Endometrial microvascular endothelial cells (primary cell): ENCODE results near the gene SYTL1. TPM values are rescaled to one million over a fixed set of nuclear protein-coding genes. Genes with fewer than 3 reads are reported as not detected.

ENCODE experiments used
- in situ Hi-C: cut with HindIII; loops from 2 replicates; pipeline ENCODE4 v1.10.0; 2017; ENCODE audit warnings: low sequenced_read_pairs, low pct_unique_long_range_greater_than_20kb; ENCODE audit errors: inconsistent ontology term
- total RNA-seq: library from RNA; depleted of rRNA; stranded (reverse); fragments of >200 nt; gene quantifications from one replicate; pipeline ENCODE4 v1.2.3, GENCODE V29; 2015; ENCODE audit errors: inconsistent ontology term

The SYTL1 gene, protein sequence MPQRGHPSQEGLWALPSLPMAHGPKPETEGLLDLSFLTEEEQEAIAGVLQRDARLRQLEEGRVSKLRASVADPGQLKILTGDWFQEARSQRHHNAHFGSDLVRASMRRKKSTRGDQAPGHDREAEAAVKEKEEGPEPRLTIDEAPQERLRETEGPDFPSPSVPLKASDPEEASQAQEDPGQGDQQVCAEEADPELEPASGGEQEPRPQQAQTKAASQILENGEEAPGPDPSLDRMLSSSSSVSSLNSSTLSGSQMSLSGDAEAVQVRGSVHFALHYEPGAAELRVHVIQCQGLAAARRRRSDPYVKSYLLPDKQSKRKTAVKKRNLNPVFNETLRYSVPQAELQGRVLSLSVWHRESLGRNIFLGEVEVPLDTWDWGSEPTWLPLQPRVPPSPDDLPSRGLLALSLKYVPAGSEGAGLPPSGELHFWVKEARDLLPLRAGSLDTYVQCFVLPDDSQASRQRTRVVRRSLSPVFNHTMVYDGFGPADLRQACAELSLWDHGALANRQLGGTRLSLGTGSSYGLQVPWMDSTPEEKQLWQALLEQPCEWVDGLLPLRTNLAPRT
- total RNA-seq = not detected

DNA sequence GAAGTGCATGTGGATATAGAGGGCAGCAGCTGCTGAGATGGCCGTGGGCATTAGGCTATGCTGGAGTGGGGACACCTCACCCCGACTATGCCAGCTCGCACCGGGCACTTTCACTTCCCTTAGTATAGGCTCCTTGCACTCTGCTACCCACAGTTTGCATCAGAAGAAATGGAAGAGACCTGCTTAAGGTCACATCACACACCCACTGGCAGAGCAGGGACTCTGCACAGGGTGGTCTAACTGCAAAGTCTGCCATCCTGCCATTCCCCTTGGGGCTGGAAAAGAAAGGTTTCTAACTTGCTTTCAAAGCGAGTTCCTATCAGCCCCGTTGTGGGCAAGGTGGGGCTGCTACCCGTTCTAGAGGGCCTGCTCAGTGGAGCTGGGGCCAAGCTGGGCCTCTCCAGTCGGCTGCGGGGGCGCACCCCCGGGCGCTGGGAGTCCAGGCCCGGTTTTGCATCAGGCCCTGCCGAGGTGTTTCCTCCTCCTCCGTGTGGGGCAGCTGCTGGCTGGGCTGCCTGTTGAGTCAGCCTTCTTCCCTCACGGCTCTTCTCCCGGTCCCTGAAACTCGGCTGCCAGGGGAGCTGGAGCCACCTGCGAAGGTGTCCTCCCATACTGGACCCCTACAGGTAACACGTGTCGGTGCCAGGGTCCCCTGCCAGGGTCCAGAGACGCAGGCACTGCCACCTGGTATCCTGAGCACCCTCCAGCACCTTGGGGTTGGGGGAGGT lies at the start of gene SYTL1:
SYTL1 (plus strand) TSS at position 498 of the 728 bp plus-strand sequence. CDS start 3,313 bp downstream, outside the sequence.
- in situ Hi-C loops = no loop called here

DNA sequence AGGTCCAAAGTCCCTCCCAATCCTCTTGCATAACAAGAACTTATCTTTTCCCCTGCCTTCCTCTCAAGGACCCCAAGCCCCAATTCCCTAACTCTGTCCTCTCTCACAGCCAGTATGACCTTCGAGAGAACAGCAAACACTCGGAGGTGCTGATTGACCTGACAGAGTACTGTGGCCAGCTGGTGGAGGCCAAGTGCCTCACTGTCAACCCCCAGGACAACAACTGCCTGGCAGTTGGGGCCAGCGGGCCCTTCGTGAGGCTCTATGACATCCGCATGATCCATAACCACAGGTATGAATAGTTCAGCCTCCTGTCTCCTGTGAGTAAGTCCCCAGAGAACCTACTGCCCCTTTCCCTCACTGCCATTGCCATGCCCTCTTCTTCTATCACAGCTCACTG lies 49.7 kb upstream of the SYTL1 start:
- in situ Hi-C loops = no loop called here

DNA sequence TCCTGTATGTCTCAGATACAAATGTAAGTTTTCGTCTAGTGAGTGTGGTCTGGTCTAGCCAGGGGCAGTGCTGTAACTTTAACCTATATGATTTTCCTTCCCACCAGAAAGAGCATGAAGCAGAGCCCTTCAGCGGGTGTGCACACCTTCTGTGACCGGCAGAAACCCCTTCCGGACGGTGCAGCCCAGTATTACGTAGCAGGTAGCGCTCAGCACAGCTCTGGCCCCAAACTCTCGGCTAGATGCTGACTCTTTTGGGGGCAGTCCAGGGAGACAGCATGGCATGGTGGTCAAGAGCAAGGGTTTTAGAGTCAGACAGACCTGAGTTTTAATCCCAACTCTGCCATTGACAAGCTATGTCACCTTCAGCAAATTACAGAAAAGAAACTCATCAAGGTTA lies 47.9 kb upstream of the SYTL1 start:
- in situ Hi-C loops = no loop called here

DNA sequence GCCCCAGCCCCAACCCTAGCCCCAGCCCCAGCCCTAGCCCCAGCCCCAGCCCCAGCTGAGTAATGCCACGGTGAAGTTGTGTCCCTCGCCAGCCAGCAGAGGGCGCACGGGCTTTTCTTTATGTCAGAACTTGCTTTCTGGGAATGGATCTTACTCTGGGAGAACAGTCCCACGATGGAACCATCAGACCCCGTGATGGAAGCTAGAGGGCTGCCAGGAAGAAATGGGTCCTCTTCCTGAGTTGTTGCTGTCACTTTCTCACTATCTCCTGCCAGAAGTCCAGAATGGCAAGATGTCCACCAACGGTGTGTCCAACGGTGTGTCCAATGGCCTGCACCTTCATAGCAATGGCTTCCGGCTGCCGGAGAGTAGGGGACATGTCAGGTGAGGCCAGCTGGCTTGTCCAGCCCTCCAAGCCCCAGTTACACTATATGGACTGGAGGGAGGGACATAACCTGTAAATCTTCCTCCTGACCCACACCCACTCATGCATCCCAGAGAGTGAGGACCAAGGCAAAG lies 45.0 kb upstream of the SYTL1 start:
- in situ Hi-C loops = no loop called here

DNA sequence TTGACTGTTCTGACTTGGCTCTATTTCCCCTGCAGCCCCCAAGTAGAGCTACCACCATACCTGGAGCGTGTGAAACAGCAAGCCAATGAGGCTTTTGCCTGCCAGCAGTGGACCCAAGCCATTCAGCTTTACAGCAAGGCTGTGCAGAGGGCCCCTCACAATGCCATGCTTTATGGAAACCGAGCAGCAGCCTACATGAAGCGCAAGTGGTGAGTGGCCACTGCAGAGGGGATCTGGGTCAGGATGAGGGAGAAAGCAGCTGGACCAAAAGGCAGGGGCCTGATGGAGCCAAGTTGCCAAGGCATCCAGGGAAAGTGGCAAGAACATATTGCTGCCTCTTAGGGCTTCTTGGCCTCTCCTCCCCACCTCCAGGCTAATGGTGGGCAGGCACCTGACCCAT lies 43.9 kb upstream of the SYTL1 start:
- in situ Hi-C loops = no loop called here

DNA sequence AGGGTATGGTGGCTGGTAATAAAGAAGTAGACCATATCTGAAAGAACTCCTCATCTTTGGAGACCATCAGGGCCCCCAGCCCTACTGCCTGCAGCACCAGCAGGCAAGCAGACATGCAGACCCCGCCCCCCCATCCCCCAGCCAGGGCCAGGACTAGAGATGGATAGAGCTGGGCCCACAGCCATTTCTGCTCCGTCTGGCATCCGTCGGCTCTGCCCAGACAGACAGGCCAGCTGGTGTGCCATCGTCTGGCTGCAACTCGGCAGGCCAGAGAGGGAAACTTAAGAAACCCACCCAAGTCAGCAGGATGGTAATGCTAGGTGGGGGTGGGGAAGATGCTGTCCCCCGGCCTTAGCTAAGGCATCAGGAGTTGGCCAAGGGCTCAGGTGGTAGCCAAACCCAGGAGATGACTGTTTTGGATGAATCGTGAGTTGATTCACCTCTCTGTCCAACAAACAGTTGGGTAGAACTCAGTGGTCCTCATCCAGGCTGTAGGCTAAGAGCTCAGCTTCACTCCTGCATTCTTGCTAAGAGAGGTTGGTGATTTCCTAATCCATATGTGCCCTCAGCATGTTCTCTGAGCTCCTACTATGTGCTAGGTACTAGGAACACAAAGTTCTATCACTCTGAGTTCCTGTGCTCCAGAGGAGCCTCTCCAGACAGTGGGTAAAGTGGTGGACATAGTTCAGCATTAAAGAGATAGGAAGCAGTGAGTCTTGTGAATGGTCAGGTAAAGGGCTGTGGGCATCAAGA lies 43.0 kb upstream of the SYTL1 start:
- in situ Hi-C loops = no loop called here

DNA sequence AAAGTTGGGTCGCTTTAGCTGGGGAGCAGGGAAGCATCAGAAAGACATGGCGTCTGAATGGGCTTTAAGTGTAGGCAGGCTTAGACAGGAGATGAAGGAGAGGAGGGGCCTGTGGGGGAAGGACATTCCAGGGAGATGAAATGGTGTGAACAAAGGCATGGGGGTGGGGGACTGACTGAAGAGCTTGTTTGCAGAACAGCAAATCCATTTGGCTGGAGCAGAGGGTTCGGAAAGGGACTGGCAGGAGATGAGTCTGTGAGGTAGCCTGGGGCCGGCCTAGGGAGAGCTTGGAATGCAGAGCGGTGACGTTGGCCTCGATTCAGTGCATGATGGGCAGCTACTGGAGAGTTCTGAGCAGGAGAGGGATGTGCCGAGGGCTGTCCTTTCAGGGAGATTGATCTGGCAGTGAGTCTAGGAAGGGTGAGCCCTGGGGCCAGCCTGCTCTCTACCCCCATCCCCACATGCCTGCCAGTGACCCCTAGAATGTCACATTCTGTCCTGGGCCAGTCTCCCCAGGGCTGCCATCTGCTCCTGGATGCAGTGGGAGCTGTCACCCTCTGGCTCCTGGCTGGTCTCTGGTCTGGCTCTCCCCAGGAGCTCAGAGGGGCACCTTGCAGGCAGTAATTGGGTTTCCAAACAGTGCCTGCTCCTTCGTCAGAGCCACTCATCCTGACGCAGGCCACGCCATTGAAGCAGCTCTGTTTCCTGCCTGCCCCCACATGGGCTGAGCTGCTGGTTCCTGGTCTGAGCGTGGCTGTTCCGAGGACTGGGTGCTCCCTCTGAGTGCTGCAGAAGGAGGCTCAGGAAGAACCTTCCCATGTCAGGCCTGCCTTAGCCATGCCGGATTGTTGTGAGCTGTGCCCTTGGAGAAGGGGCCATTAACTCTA lies 42.2 kb upstream of the SYTL1 start:
- in situ Hi-C loops = no loop called here

DNA sequence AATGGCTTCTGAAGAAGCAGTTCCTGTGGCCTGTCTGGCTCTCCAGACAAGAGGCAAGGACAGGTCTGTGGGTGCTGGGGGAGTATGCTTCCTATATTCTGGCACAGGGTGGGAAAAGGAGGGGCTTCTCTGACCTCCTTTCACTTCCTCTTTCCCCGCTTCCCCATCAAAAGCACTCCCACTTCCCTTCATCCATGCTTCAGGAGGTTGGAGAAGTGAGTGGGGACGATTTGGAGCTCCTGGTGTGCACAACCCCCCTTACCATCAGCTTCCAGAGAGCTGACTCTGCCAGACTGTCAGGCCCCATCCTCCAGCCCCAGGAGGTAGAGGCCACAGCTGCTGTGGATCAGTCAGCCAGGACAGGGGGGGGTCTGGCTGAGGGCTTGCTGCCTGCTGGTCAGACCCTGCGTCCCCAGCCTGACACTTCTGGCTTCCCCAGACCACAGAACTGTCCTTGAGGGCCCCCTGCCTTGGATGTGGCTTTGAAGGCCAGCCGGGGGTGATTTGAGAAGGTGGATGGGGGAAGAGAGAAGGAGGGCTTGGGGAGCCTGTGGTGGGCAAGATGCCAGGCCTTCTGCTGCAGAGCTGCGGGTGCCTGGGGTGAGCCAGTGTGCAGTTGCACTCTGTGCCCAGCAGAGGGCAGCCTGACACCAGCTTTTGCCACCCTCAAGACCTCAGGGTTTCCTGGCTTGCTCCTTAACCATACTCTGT lies 41.3 kb upstream of the SYTL1 start:
- in situ Hi-C loops = no loop called here

DNA sequence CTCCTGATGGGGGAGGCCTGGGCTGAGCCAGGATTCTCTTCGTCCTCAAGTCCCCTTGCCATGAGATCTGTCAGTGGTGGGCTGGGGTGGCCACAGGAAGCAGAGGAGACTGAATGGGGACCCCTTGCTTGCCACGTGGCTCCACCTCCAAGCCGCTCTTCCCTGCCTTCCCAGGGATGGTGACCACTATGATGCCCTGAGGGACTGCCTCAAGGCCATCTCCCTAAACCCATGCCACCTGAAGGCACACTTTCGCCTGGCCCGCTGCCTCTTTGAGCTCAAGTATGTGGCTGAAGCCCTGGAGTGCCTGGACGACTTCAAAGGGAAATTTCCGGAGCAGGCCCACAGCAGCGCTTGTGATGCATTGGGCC lies 40.8 kb upstream of the SYTL1 start:
- in situ Hi-C loops = no loop called here

DNA sequence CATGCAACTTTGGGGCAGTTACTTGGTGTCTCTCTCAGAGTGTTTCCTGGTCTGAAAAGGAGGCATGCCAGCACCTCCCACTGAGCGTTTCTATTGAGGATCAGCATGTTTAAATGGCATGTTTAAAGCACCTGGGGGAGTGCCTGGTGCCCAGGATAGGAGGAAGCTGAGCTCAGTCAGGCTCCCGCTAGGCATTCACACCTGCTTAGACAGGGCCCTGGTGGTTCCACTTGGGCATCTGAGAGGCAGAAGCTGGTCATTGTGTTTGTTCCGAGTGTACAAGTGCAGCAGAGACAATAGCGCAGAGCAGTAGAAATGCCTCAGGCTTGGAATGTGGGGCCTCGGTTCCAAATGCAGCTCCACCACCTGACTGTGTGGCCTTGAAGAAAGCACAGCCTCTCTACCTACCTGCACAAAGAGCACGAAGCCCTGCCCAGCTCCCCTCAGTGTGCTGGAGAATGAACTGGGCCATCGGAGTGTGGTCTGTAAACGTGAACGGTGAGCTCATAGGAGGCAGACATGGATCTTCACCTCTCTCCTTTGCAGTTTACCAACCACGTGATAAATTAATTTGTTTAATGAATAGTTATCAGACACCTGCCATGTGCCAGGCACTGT lies 40.1 kb upstream of the SYTL1 start:
- in situ Hi-C loops = no loop called here

DNA sequence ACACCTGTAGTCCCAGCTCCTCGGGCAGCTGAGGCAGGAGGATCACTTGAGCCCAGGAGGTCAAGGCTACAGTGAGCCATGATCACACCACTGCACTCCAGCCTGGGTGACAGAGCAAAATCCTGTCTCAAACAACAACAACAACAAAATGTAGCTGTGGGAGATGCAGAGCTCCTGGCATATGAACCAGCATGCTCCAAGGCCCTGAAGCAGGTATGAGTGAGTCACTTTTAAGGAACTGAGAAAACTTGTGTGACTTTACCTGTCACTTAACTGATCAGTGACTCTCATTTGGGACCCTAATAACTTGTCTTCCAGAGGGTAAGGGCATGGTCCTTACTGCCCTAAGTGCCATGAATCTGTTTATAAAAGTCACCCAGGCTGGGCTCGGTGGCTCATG lies 39.2 kb upstream of the SYTL1 start:
- in situ Hi-C loops = no loop called here

DNA sequence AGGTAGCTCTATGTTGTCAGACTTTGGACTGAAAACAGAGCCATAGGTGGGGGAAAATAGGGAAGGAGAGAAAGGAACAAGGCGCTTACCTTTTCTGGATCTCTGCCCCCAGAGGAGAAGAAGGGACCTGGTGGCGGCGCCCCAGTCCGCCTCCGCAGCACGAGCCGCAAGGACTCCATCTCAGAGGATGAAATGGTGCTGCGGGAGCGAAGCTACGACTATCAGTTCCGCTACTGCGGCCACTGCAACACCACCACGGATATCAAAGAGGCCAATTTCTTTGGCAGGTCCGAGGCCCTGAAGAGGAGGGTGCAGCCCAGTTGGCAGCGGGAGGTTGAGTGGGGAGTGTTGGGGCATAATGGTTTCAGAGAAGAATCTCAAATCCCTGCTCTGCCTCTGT lies 38.3 kb upstream of the SYTL1 start:
- in situ Hi-C loops = no loop called here

DNA sequence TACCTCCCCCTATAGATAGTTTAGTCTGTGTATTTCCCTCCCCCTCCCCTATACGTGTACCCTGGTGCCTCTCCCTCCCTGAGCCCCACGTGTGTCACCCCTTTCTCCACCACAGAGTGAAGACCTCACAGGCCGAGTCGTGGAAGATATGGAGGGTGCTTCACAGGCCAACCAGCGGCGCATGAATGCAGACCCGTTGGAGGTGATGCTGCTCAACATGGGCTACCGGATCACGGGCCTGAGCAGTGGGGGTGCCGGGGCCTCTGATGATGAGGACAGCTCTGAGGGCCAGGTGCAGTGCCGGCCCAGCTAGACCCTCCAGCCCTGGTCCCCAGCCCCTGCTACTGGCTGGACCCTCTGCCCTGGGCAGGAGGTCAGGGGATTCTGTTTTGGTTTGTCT lies 35.8 kb upstream of the SYTL1 start:
- in situ Hi-C loops = no loop called here

DNA sequence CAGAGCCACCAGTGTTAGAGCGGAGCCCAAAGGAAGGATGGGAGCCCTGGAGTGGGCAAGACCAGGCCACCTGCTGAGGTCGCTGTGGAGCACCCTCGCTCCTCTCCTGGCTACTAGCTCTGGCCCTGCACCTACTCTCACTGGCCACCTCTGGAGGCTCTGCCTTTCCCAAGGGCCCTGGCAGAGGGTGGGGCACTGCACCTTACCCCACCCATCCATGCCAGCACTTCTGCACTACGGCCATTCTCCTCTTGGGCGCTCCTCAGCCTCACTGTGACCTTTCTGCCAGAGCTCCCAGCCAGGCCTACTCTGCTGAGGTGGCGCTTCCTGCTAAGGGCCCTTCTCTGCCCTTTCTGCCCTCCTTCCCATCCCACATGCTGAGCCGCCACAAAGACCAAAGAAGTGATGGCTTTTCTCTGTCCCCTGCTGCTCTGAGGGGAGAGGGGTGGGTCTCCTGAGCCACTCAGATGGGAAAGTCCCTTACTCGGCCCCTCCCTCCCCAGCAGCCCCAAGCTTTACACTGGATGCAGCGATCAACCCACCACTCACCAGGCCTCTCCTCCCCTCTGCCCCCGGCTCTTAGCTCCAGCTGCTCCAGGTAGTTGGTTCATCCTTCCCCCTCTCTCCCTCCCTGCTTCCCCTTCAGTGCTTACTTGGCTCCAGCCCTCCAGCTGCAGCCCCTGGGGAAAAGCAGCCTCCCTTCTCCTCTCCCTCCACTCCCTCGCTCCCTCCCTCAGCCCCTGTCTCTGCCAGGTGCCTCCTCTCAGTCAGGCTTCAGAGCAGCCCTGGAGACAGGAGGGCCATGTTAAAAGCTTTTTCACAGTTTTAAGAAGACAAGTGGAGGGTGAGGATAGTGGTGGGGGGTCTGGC lies 34.7 kb upstream of the SYTL1 start:
- in situ Hi-C loops = no loop called here

DNA sequence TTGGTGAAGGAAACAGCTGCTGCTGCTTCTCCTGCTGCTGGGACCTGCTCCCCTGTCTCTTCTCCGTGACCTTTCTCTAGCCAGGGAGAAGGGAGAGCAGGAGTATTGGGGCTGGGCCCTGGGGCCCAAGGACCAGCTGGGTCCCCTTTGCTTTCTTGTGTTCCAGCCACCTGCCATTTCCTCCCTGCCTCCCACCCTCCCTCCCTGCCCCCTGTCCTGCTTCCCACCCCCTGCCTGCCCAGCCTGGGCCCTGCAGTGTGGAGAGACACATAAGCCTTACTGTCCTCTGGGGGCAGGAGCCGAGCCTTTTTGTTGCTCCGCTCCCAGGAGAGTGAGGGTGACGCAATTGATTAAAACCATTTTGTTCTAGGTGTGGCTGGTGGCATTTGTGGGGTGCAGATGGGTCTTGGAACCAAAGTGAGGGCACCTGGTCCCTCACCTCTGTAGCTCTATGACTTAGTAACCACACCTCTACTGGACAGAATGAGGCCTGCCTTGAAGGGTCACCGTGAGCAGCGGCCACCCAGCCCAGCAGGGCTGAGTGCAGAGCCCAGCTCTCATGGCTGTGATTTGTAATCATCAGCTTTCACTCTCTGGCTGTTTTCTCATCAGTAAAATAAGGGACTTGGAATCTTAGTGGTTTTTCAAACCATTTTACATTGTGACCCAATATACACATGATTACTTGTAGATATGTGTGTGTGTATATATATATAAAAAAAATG lies 33.8 kb upstream of the SYTL1 start:
- in situ Hi-C loops = no loop called here

DNA sequence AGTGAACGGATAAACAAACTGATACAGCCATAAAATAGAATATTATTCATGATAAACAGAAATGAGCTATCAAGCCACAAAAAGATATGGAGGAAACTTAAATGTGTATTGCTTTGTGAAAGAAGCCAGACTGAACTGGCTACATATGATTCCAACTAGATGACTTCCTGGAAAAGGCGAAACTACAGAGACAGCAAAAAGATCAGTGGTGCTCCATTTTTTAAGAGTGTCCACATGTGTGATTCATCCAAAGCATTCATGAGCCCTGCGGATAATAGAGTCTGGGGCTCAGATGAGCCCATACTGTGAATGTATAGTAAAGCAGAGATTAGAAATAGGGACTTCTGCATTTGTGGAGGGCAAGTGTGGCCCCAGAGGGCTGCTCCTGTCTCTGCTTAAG lies 27.7 kb upstream of the SYTL1 start:
- in situ Hi-C loops = no loop called here
